NCI-H2171 treated with DMSO at 0.1 percent for 48 hours (cell line): ENCODE measurements around the gene CBFA2T2.
"Not testable (repeated sequence)": the region's sequence is repeated elsewhere in the genome, so short reads cannot be mapped to it uniquely, and the experiment has no call there.

Experiments used
- DNase-seq: peaks from one replicate; lab custom pipeline; 2025; lab: John Stamatoyannopoulos, UW

CBFA2T2 gene

GRCh38 chr20:33549229-33549999 lies 59.5 kb downstream of the CBFA2T2 start:
- DNase-seq: peak; percentile 84

GRCh38 chr20:33551778-33552177 lies 61.9 kb downstream of the CBFA2T2 start:
- peak; percentile 78 for DNase-seq

- DNase-seq: peak; percentile 61
Measured at GRCh38 chr20:33552519-33552918, 62.6 kb downstream of the CBFA2T2 start.

- DNase-seq: no peak
Measured at GRCh38 chr20:33553516-33553915, 63.6 kb downstream of the CBFA2T2 start.

GRCh38 chr20:33554914-33555420 lies 65.1 kb downstream of the CBFA2T2 start:
- peak; percentile 100 for DNase-seq

GRCh38 chr20:33555755-33556154 lies 65.9 kb downstream of the CBFA2T2 start:
- no peak for DNase-seq

GRCh38 chr20:33556246-33556645 lies 66.3 kb downstream of the CBFA2T2 start:
- DNase-seq: no peak

- DNase-seq: no peak
Measured at GRCh38 chr20:33558348-33559144, 68.7 kb downstream of the CBFA2T2 start.

GRCh38 chr20:33559212-33559611 lies 69.3 kb downstream of the CBFA2T2 start:
- DNase-seq: no peak

GRCh38 chr20:33560026-33560425 lies 70.1 kb downstream of the CBFA2T2 start:
- DNase-seq: peak; percentile 67

GRCh38 chr20:33561053-33561452 lies 71.2 kb downstream of the CBFA2T2 start:
- DNase-seq: not testable (repeated sequence)

- peak; percentile 100 for DNase-seq
Measured at GRCh38 chr20:33561692-33562601, 72.1 kb downstream of the CBFA2T2 start.

GRCh38 chr20:33563788-33564187 lies 73.9 kb downstream of the CBFA2T2 start:
- no peak for DNase-seq

GRCh38 chr20:33566781-33567603 lies 77.1 kb downstream of the CBFA2T2 start:
- DNase-seq: no peak

- DNase-seq: no peak
Measured at GRCh38 chr20:33567949-33568348, 78.1 kb downstream of the CBFA2T2 start.

GRCh38 chr20:33568378-33568777 lies 78.5 kb downstream of the CBFA2T2 start:
- peak; percentile 100 for DNase-seq

GRCh38 chr20:33568868-33569801 lies 79.2 kb downstream of the CBFA2T2 start:
- DNase-seq: no peak

- no peak for DNase-seq
Measured at GRCh38 chr20:33569802-33570391, 80.0 kb downstream of the CBFA2T2 start.

GRCh38 chr20:33570743-33571142 lies 80.8 kb downstream of the CBFA2T2 start:
- DNase-seq: no peak
